Endodermal cell (in vitro differentiated cells): ENCODE data around the gene AKR1B1. TPM values are rescaled to one million over a fixed set of nuclear protein-coding genes. Genes with fewer than 3 reads are reported as not detected.

Source experiments
- DNase-seq: peaks from one replicate; pipeline ENCODE4 v3.0.0-alpha.2; 2017
- H3K27ac ChIP-seq: 2 replicates; pipeline ENCODE4 v1.5.1; 2013; ENCODE audit warnings: mild to moderate bottlenecking, low read depth, low read length, moderate library complexity
- H3K27me3 ChIP-seq: 2 replicates; pipeline ENCODE4 v1.6.1; 2013; ENCODE audit warnings: mild to moderate bottlenecking, low read length, moderate library complexity; ENCODE audit not compliant: insufficient read depth, control insufficient read depth, poor library complexity, severe bottlenecking
- H3K36me3 ChIP-seq: 2 replicates; pipeline ENCODE4 v1.7.0; 2013; ENCODE audit warnings: mild to moderate bottlenecking, low read length, moderate library complexity; ENCODE audit not compliant: control insufficient read depth, insufficient read depth
- H3K4me1 ChIP-seq: one replicate; pipeline ENCODE4 v1.7.0; 2013; ENCODE audit warnings: low read length; ENCODE audit not compliant: control insufficient read depth, insufficient read depth
- H3K4me3 ChIP-seq: 2 replicates; pipeline ENCODE4 v1.5.1; 2013; ENCODE audit warnings: mild to moderate bottlenecking, low read length, moderate library complexity
- H3K9ac ChIP-seq: 2 replicates; pipeline ENCODE4 v1.6.1; 2013; ENCODE audit warnings: mild to moderate bottlenecking, low read length, moderate library complexity; ENCODE audit not compliant: poor library complexity, severe bottlenecking; ENCODE audit errors: extremely low read depth
- H3K9me3 ChIP-seq: 2 replicates; pipeline ENCODE4 v1.6.1; 2013; ENCODE audit warnings: mild to moderate bottlenecking, low read length, moderate library complexity; ENCODE audit not compliant: control insufficient read depth
- H3K27ac Mint-ChIP-seq: 2 replicates; pipeline ENCODE4 v1.8.0; 2020; ENCODE audit warnings: mixed read lengths
- H3K27me3 Mint-ChIP-seq: 2 replicates; pipeline ENCODE4 v1.8.0; 2021; ENCODE audit warnings: mild to moderate bottlenecking, mixed read lengths; ENCODE audit not compliant: insufficient read depth
- H3K36me3 Mint-ChIP-seq: 2 replicates; pipeline ENCODE4 v1.8.0; 2020; ENCODE audit warnings: low read depth, mixed read lengths
- H3K4me1 Mint-ChIP-seq: 2 replicates; pipeline ENCODE4 v1.8.0; 2020; ENCODE audit warnings: mixed read lengths
- H3K4me3 Mint-ChIP-seq: 2 replicates; pipeline ENCODE4 v1.8.0; 2020; ENCODE audit warnings: mild to moderate bottlenecking, moderate library complexity, mixed read lengths
- H3K9me3 Mint-ChIP-seq: 2 replicates; pipeline ENCODE4 v1.8.0; 2020; ENCODE audit warnings: mild to moderate bottlenecking, mixed read lengths
- CTCF ChIP-seq: fragments of 200-600 bp; sonication (generic); conservative IDR thresholded peaks from 2 replicates; pipeline ENCODE4 v1.5.0; 2021; ENCODE audit warnings: antibody characterized with exemption, mild to moderate bottlenecking
- WGBS, 2 experiments: methylation state at CpG; one replicate each; pipeline versions ENCODE4 v1.1.5 to v1.1.7; 2013; ENCODE audit warnings: missing lambda C conversion rate in 2 of 2, mixed read lengths in 1 of 2; ENCODE audit not compliant: insufficient coverage in 1 of 2, insufficient read length in 1 of 2; 5-methylcytosine and 5-hydroxymethylcytosine counted together
- total RNA-seq, 2 donors: library from RNA; stranded (reverse); fragmentation: NEBNext Ultra II Directional in 1 of 2; extraction: Animal tissue kit (Norgen Biotek cat#: 25700) in 1 of 2; gene quantifications; 2 replicates in 1 of 2; 3 replicates in 1 of 2; pipeline ENCODE4 v1.2.1, GENCODE V29; 2021

The AKR1B1 gene
- total RNA-seq, 2 donors from 2014 or later = 152 to 216 TPM

DNA sequence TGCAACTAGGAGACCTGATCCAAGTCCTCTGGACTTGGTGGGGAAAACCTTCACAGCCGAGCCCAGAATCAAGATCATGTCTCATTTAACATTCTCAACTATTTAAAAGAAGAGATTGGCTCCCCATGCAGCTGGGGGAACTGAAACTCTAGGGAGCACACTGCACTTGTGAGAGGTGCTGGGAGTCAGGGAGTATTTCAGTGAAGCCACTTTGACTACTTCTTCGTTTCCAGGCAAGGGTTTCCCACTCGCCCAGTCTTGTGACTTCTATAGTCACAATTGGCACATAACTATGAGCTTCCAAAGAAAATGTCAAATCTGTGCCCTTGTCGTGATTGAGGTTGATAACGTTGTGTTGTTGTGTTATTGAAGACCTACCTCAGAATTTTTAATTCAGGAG lies 62.9 kb downstream of the AKR1B1 start:
- no peaks in the 10 kb centered on the region for H3K9me3 ChIP-seq
- no peak overlapping the region for H3K9ac ChIP-seq
- 88 to 100% methylated on average over 2 to 5 of the region's 5 CpGs for WGBS, 2 experiments
- H3K36me3 ChIP-seq = no peaks in the 10 kb centered on the region
- H3K27me3 Mint-ChIP-seq = peaks cover 10% of the 10 kb centered on the region
- TF ChIP-seq CTCF = no peak
- H3K4me1 ChIP-seq = no peaks in the 10 kb centered on the region
- no peak overlapping the region for H3K4me3 ChIP-seq
- no peaks in the 10 kb centered on the region for H3K27me3 ChIP-seq
- H3K4me3 Mint-ChIP-seq = no peak overlapping the region
- no peak overlapping the region for H3K27ac Mint-ChIP-seq
- no peaks in the 10 kb centered on the region for H3K4me1 Mint-ChIP-seq
- DNase-seq = no peak
- H3K36me3 Mint-ChIP-seq = no peaks in the 10 kb centered on the region
- no peaks in the 10 kb centered on the region for H3K9me3 Mint-ChIP-seq
- H3K27ac ChIP-seq = no peak overlapping the region

DNA sequence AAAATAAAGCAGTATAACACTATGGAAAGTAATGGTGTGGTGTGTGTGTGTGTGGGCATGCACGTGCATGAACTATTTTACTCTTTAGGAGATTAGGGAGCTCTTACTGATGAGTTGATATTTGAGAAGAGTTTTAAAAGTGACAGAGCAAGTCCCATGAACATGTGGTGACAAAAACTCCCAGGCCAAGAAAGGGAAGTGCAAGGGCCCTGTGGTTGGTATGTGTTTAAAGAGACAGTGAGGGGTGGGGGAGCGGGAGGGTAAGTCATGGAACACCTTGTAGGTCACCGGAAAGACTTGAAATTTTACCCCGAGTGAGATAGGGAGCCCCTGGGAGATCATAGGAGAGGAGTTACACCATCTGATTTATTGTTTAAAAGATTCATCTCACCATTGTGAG lies 63.3 kb downstream of the AKR1B1 start:
- H3K4me3 ChIP-seq = no peak overlapping the region
- 88 to 92% methylated on average over 3 to 4 of the region's 4 CpGs for WGBS, 2 experiments
- Mint-ChIP-seq H3K27me3 (peaks cover 10% of the 10 kb centered on the region), H3K4me1 (no peaks in the 10 kb centered on the region), H3K4me3 (no peak overlapping the region), H3K9me3 (no peaks in the 10 kb centered on the region), H3K36me3 (no peaks in the 10 kb centered on the region), H3K27ac (no peak overlapping the region)
- H3K36me3 ChIP-seq = no peaks in the 10 kb centered on the region
- no peak for DNase-seq
- no peaks in the 10 kb centered on the region for H3K9me3 ChIP-seq
- H3K27ac ChIP-seq = no peak overlapping the region
- no peak overlapping the region for H3K9ac ChIP-seq
- TF ChIP-seq CTCF = no peak
- no peaks in the 10 kb centered on the region for H3K4me1 ChIP-seq
- no peaks in the 10 kb centered on the region for H3K27me3 ChIP-seq

GRCh38 chr7:134394056-134394455 lies 64.8 kb downstream of the AKR1B1 start:
- no peak overlapping the region for H3K4me3 ChIP-seq
- WGBS, 2 experiments = 71 to 90% methylated on average over 2 to 5 of the region's 5 CpGs
- no peak for TF ChIP-seq CTCF

More at GRCh38 chr7:134394056-134394455, 64.8 kb downstream of the AKR1B1 start:
- Histone ChIP-seq H3K27me3 (no peaks in the 10 kb centered on the region), H3K4me1 (no peaks in the 10 kb centered on the region), H3K9ac (no peak overlapping the region), H3K9me3 (no peaks in the 10 kb centered on the region), H3K27ac (no peak overlapping the region), H3K36me3 (no peaks in the 10 kb centered on the region)
- Mint-ChIP-seq H3K4me1 (no peaks in the 10 kb centered on the region), H3K27ac (no peak overlapping the region), H3K36me3 (no peaks in the 10 kb centered on the region), H3K27me3 (peaks cover 8% of the 10 kb centered on the region), H3K4me3 (no peak overlapping the region), H3K9me3 (no peaks in the 10 kb centered on the region)
- no peak for DNase-seq

Other genes with a start within 250 kb of the AKR1B1 start
- 10 to 100 TPM; 35.6 to 42.2 TPM for gene SLC35B4, start 142.2 kb downstream of the AKR1B1 start, total RNA-seq
- gene AKR1B10, start 68.5 kb upstream of the AKR1B1 start, total RNA-seq = under 1 TPM; 0.51 to 0.93 TPM
- not detected for gene AKR1B15, start 90.0 kb upstream of the AKR1B1 start, total RNA-seq
- gene BPGM, start 187.8 kb upstream of the AKR1B1 start, total RNA-seq = 10 to 100 TPM; 11.1 to 16.1 TPM